DND-41 (cell line): Measurements from ENCODE around the gene CLECL1.

Experiments used
- ATAC-seq: fragments of 200-7000 bp; cut with Tn5 transposase; 3 replicates; pipeline ENCODE4 v1.9.1; 2021; ENCODE audit warnings: low read depth; ENCODE audit not compliant: insufficient read depth
- DNase-seq: peaks from one replicate; pipeline ENCODE4 v3.0.0-alpha.2; 2020
- H2AFZ ChIP-seq: 2 replicates; pipeline ENCODE4 v1.6.0; 2012; ENCODE audit warnings: low read depth, low read length
- H3K27ac ChIP-seq: 2 replicates; pipeline ENCODE4 v1.5.1; 2012; ENCODE audit warnings: low read length, inconsistent platforms
- H3K27me3 ChIP-seq: fragments of 200-600 bp; sonication (generic); 2 replicates; pipeline ENCODE4 v1.6.0; 2012; ENCODE audit warnings: low read length, mild to moderate bottlenecking, inconsistent platforms; ENCODE audit not compliant: insufficient read depth, poor library complexity
- H3K36me3 ChIP-seq: 2 replicates; pipeline ENCODE4 v1.5.1; 2012; ENCODE audit warnings: low read length, inconsistent platforms; ENCODE audit not compliant: insufficient read depth
- H3K4me1 ChIP-seq: 2 replicates; pipeline ENCODE4 v1.5.1; 2012; ENCODE audit warnings: mild to moderate bottlenecking, low read length; ENCODE audit not compliant: insufficient read depth
- H3K4me2 ChIP-seq: 2 replicates; pipeline ENCODE4 v1.6.0; 2012; ENCODE audit warnings: mild to moderate bottlenecking, moderate library complexity, low read length, inconsistent platforms; ENCODE audit not compliant: insufficient read depth
- H3K4me3 ChIP-seq, 2 experiments: fragments of 200-600 bp in 1 of 2; shearing (Covaris generic) in 1 of 2; 2 replicates each; pipeline ENCODE4 v1.5.1; 2012 to 2016; ENCODE audit warnings: inconsistent platforms in 2 of 2, low read length in 2 of 2, mild to moderate bottlenecking in 2 of 2, low read depth in 1 of 2, moderate library complexity in 1 of 2
- H3K79me2 ChIP-seq: 2 replicates; pipeline ENCODE4 v1.6.0; 2012; ENCODE audit warnings: low read length, inconsistent platforms; ENCODE audit not compliant: insufficient read depth
- H3K9ac ChIP-seq: 2 replicates; pipeline ENCODE4 v1.6.0; 2012; ENCODE audit warnings: low read depth, mild to moderate bottlenecking, inconsistent platforms, low read length, moderate library complexity
- H3K9me3 ChIP-seq: 2 replicates; pipeline ENCODE4 v1.5.1; 2012; ENCODE audit warnings: low read length, moderate library complexity, mild to moderate bottlenecking, inconsistent platforms; ENCODE audit not compliant: insufficient read depth, severe bottlenecking
- H4K20me1 ChIP-seq: 2 replicates; pipeline ENCODE4 v1.6.0; 2012; ENCODE audit warnings: low read length; ENCODE audit not compliant: insufficient read depth
- EZH2 ChIP-seq: IDR thresholded peaks from 3 replicates; pipeline ENCODE4 v1.6.1; 2012; ENCODE audit warnings: borderline replicate concordance, low read depth, mild to moderate bottlenecking, moderate library complexity, low read length, inconsistent platforms; ENCODE audit not compliant: severe bottlenecking
- TF ChIP-seq, protein P1 (sequence below): IDR thresholded peaks from 2 replicates; pipeline ENCODE4 v1.5.1; 2012; ENCODE audit warnings: borderline replicate concordance, low read length, moderate library complexity, mild to moderate bottlenecking; ENCODE audit not compliant: poor library complexity, severe bottlenecking; ENCODE audit errors: extremely low read depth

The CLECL1 gene

DNA sequence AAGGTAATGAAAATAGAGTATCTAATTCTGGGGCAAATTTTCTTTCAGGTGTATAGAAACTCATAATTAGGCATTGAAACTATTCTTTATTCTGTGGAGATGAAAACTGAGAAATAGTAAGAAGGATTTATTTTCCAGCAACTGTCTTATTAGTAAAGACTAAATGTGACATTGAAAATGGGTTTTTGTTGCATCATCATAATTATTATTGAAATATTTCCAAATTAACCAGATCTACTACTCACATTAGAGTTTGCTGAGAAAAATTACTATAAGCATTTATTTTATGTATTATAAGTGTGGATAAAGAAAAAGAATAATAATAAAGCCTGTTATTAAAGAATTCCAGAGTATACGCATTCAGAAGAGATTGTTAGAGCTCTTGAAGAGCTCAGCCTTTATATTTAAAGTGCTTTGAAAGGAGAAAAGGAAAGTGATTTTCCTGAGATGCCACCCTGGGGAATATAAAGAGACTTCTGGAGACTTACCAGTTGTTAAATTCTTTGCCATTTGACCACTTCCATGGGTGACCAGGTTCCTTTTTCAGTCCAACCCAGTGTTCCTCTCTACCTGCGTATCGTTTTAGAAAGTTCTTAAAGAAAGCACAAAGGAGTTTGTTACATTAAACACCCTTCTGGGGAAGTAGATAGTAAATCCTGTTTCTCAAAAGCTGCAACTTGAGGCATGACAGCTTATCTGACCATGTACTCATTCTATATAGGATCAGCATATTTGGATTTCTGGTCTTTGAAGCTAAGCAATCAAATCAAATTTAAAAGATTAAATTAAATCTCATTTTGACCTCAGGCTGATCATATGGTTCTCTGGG is 21.4 kb upstream of the CLECL1 start:
- Histone ChIP-seq H3K27me3 (no peaks in the 10 kb centered on the region), H3K36me3 (peaks cover 49% of the 10 kb centered on the region), H3K4me3 (no peak overlapping the region), H3K79me2 (peaks cover 44% of the 10 kb centered on the region), H3K27ac (no peak overlapping the region), H3K9ac (no peak overlapping the region), H4K20me1 (no peaks in the 10 kb centered on the region), H3K4me1 (peaks cover 46% of the 10 kb centered on the region), H3K9me3 (no peaks in the 10 kb centered on the region), H2AFZ (no peak overlapping the region), H3K4me2 (no peak overlapping the region)
- DNase-seq (no peak), ATAC-seq (no peak)
- TF ChIP-seq, protein P1, sequence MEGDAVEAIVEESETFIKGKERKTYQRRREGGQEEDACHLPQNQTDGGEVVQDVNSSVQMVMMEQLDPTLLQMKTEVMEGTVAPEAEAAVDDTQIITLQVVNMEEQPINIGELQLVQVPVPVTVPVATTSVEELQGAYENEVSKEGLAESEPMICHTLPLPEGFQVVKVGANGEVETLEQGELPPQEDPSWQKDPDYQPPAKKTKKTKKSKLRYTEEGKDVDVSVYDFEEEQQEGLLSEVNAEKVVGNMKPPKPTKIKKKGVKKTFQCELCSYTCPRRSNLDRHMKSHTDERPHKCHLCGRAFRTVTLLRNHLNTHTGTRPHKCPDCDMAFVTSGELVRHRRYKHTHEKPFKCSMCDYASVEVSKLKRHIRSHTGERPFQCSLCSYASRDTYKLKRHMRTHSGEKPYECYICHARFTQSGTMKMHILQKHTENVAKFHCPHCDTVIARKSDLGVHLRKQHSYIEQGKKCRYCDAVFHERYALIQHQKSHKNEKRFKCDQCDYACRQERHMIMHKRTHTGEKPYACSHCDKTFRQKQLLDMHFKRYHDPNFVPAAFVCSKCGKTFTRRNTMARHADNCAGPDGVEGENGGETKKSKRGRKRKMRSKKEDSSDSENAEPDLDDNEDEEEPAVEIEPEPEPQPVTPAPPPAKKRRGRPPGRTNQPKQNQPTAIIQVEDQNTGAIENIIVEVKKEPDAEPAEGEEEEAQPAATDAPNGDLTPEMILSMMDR: no peak
- TF ChIP-seq EZH2: no peak

DNA sequence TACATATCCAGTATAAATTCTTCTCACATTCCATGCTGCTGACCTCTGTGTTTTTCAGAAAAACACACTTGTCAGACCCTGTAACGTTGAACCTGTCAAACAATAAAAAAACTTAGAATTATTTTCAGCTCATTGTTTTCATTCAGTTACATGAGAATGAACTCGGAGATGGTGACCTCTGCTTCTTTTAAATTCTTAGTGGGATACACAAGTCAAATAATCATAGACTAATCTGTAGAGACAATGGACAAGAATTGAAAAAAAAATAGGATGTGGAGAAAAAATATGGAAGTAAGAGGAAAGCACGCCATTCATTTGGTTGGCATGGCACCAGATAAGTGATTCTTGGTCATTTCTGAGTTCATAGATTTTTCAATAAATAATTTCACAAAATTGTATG is 20.6 kb upstream of the CLECL1 start:
- H3K9me3 ChIP-seq: no peaks in the 10 kb centered on the region
- H4K20me1 ChIP-seq: no peaks in the 10 kb centered on the region
- peaks cover 49% of the 10 kb centered on the region for H3K36me3 ChIP-seq
- H3K4me3 ChIP-seq: no peak overlapping the region
- peaks cover 37% of the 10 kb centered on the region for H3K79me2 ChIP-seq
- H3K9ac ChIP-seq: no peak overlapping the region
- no peak overlapping the region for H2AFZ ChIP-seq
- no peak for ATAC-seq
- no peak overlapping the region for H3K27ac ChIP-seq
- no peak for TF ChIP-seq EZH2
- TF ChIP-seq, protein P1: no peak
- DNase-seq: no peak
- no peak overlapping the region for H3K4me2 ChIP-seq
- peaks cover 42% of the 10 kb centered on the region for H3K4me1 ChIP-seq
- no peaks in the 10 kb centered on the region for H3K27me3 ChIP-seq

DNA sequence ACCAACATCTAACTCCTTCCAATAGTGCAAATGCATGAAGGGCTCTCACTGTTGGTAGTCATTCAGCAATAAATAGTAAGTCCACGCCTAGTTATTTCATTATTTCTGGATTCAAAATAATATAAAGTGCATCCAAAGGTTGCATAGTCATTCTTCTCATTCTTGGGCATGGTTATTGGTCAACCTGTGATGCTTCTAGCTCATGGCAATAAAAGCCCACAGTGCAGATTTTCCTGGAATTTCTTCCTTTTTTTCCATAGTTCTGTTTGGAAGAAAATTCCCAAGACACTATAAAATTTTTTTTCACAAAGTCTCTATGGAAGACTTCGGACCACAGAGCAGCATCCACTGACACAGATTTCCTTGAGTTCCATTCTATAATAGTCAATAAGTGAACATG is 20.2 kb upstream of the CLECL1 start:
- no peak for ATAC-seq
- Histone ChIP-seq H3K4me2 (no peak overlapping the region), H3K4me3 (no peak overlapping the region)

More for the DNA sequence above, 20.2 kb upstream of the CLECL1 start:
- TF ChIP-seq EZH2: no peak
- TF ChIP-seq, protein P1: no peak
- Histone ChIP-seq H3K9ac (no peak overlapping the region), H3K27ac (no peak overlapping the region), H3K9me3 (no peaks in the 10 kb centered on the region), H3K27me3 (no peaks in the 10 kb centered on the region), H3K79me2 (peaks cover 33% of the 10 kb centered on the region), H3K36me3 (peaks cover 49% of the 10 kb centered on the region), H4K20me1 (no peaks in the 10 kb centered on the region), H3K4me1 (peaks cover 42% of the 10 kb centered on the region), H2AFZ (no peak overlapping the region)
- no peak for DNase-seq
